ENCODE results near the gene RNF13.
"Not testable (repeated sequence)": the region's sequence is repeated elsewhere in the genome, so short reads cannot be mapped to it uniquely, and the experiment has no call there.

RNF13 gene

DNA sequence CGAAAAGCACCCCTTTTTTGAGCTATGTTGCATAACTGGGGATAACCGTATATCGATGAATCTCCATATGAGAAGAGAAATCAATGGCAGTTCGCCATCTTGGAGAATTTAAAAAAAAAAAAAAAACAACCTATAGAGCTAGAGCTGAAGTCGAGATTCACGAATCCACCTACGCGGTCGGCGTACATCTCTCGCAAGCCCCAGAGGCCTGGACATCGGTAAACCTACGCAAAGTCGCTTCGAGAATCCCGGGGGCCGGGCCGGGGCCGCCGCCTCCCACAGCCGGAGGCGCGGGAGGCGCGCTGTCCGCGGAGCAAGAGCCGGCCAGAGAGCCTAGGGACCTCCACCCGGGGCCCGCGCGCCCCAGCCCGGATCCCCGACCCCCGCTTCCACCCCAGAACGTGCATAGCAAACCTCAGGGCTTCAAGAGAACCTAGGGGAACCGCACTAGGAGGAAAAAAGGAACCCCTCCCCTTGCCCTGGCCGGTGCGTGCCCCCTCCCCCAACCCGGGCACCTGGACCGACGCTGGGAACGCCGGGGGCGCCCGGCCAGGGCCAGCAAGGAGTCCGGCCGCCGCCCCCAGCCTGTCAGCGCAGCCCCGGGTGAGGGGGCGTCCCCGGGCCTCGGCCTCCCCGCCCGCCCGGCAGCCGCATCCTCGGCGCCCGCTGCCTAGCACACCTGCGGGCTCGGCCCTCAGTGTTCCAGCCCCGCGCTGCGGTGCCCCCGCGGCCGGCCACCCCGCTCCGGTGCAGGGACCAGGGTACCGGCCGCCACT is 157.1 kb downstream of the RNF13 start:
- Mint-ChIP-seq H3K27ac (no peak overlapping the region), H3K27me3 (peaks cover 38% of the 10 kb centered on the region), H3K4me3 (peak overlapping the region; percentile 83), H3K9me3 (no peaks in the 10 kb centered on the region), H3K4me1 (peaks cover 14% of the 10 kb centered on the region), H3K36me3 (no peaks in the 10 kb centered on the region)
- peak; percentile 81 for DNase-seq
- CTCF ChIA-PET: interaction anchor here (1.0 kb wide), 3 partner anchors 208 to 214 kb away, joined by 3 read pairs; no protein-coding TSS in a partner anchor

DNA sequence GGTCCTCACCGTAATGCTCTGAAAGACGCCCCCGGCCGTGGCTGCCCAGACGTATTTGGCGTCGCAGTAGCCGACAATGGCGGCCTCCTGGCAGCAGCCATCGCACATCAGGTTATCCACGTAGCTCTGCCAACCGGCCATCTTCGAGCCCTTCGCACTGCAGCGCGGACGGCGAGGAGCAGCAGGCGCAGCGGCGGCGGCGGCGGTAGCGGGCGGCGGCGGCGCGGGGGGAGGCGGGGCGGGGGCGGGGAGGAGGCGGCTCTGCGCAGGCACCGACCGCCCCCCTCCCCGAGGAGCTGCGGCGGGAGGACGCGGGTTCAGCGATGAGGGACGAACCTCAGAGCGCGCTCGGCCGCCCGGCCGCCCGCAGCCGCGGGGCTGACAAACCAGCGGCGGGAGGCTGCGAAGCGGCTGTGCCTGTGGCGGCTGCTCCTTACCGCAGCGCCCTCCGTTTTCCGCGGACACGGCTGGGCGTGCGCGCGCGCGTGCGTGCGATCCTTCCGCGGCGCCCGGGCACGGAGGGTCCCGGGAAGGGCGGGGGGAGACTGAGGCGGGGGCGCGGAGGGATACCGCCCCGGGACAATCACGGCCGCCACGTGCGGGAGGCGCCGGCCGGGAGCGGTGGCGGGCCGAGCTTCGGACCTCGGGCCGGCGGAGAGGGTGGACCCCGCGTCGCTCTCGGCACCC is 157.8 kb downstream of the RNF13 start, which contains the start of gene PFN2:
Gene PFN2, minus strand, starts transcription at position 180 of the 687 bp plus-strand sequence. Its CDS starts 39 bp downstream, at position 141.
- Mint-ChIP-seq H3K27me3 (peaks cover 43% of the 10 kb centered on the region), H3K4me1 (peaks cover 14% of the 10 kb centered on the region), H3K4me3 (peak within 1 kb of the TSS; percentile 88), H3K36me3 (no peaks in the 10 kb centered on the region), H3K9me3 (no peaks in the 10 kb centered on the region), H3K27ac (peak within 1 kb of the TSS; percentile 64)
- CTCF ChIA-PET: interaction anchor here (1.0 to 1.2 kb wide), 2 partner anchors 213 to 249 kb away, joined by 3 read pairs; no protein-coding TSS in a partner anchor
- DNase-seq: peak; percentile 62

DNA sequence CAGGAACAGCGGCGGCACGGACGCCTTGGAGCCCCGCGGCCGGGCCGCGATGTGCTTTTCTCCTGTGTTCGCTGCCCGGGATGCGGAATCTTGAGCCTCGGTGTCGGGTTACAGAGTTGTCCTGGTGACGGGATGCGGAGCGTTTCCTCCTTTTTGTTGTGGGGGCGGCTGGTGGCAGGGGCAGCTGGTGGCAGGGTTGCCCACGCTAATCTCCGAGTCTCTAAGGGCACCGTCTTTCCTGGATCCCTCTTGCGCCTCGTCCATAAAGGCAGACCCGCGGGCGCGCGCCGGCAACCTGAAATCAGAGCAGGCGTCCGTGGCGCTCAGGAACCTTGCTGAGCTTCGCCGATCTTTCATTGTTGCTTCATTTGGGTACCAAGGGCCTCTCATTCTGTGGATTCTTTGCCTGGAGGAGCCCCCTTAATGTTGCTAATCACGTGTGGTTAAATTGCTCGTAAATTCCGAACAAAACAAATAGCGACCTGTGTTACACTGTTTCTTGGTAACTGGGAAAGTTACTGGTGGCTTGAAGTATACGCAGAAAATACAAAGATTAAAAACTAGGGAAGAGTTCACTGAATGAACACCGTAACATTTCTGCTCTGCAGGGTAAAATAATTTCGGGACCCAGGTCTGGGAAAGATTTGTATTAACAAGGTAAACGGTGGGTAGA is 158.5 kb downstream of the RNF13 start:
- H3K4me1 Mint-ChIP-seq: peaks cover 14% of the 10 kb centered on the region
- H3K27me3 Mint-ChIP-seq: peaks cover 45% of the 10 kb centered on the region
- CTCF ChIA-PET: interaction anchor here (1.0 to 1.2 kb wide), 2 partner anchors 213 to 248 kb away, joined by 3 read pairs; no protein-coding TSS in a partner anchor
- H3K36me3 Mint-ChIP-seq: no peaks in the 10 kb centered on the region
- peak overlapping the region; percentile 88 for H3K4me3 Mint-ChIP-seq
- DNase-seq: peak; percentile 39
- peak overlapping the region; percentile 64 for H3K27ac Mint-ChIP-seq
- H3K9me3 Mint-ChIP-seq: no peaks in the 10 kb centered on the region

DNA sequence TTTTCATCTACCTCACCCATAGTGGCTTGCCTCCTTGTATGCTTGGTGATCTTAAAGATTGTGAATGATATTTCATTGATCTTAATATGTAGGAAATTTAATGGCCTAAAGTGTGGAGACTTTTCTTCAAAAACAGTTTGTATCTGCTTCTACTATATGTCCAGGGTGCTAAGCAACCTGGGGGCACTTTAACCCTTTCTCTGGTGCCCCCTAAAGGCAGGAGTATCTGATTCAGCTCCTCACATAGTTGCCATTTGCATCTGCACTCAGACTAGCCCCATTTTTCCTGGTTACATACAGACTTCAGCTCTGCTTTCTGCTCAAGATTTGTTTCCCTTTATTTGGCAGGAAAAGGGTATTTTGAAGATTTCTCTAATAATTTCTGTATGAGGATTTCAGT is 162.9 kb downstream of the RNF13 start:
- no peaks in the 10 kb centered on the region for H3K36me3 Mint-ChIP-seq
- H3K4me1 Mint-ChIP-seq: peaks cover 9% of the 10 kb centered on the region
- no peaks in the 10 kb centered on the region for H3K9me3 Mint-ChIP-seq
- DNase-seq: no peak
- CTCF ChIA-PET: no interaction called here
- no peak overlapping the region for H3K4me3 Mint-ChIP-seq
- H3K27me3 Mint-ChIP-seq: peaks cover 34% of the 10 kb centered on the region
- no peak overlapping the region for H3K27ac Mint-ChIP-seq

DNA sequence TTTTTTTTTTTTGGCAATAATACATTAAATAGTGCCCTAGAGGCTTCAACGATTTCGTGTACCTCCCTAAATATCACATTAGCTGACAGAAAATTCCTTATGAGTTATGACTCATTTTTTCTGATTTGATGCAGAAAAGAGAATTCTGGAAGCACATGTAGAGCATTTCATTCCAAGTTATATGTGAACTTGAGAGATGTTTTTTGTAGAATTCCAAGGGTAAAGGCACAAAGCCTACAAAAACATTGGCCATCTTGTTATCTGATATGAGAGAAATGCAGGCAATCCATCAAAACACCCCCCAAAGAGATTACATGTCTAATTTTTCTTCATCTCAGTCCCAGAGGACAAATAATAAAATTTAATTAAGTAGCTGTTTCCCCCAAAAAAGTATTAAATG is 164.4 kb downstream of the RNF13 start:
- Mint-ChIP-seq H3K4me1 (no peaks in the 10 kb centered on the region), H3K27ac (no peak overlapping the region), H3K9me3 (no peaks in the 10 kb centered on the region), H3K4me3 (no peak overlapping the region), H3K27me3 (peaks cover 22% of the 10 kb centered on the region), H3K36me3 (no peaks in the 10 kb centered on the region)
- DNase-seq: no peak
- CTCF ChIA-PET: interaction anchor here (0.6 to 1.1 kb wide), 4 partner anchors 10 to 207 kb away, joined by 3 read pairs; no protein-coding TSS in a partner anchor

DNA sequence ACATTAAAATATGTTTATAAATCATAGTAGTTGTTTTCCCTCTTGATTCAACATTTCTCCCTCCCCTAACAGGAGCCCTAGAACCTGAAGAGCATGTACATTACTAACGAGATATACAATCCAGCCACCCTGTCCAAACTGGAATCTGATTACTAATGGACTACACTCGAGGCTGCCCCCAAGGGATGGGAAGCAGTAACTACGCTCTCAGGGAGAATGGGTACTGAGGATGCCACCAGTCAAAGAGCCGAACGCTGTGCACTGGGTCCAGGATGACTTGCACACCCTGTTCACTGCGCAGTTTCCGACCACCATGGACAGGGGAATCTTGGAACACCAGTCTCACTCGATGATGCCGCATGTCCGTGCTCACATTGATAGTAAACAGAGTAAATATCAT is 169.0 kb downstream of the RNF13 start:
- H3K4me3 Mint-ChIP-seq, H3K4me1 Mint-ChIP-seq, H3K27me3 Mint-ChIP-seq, DNase-seq, H3K36me3 Mint-ChIP-seq, CTCF ChIA-PET, H3K27ac Mint-ChIP-seq, H3K9me3 Mint-ChIP-seq: not testable (repeated sequence)

DNA sequence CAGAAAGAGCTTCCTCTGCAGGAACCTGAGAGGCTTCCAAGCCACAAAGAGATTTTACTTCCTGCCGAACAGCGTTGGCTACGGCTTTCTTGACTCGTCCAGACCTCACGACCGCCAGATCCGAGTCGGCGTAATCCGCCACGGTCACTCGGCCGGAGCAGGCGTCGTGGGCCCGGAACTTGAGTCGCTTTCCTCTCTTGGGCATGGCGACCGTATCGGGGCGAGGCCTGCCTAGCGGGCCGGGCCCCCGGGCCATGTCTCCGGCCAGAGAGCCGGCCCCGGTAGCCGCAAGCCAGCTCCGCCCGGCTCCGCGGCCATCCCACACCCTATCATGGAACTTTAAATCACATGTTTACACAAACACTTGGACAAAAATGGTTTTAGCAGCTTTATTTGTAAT is 170.0 kb downstream of the RNF13 start:
- DNase-seq, H3K9me3 Mint-ChIP-seq, H3K27me3 Mint-ChIP-seq, H3K27ac Mint-ChIP-seq, H3K4me3 Mint-ChIP-seq, CTCF ChIA-PET, H3K4me1 Mint-ChIP-seq, H3K36me3 Mint-ChIP-seq: not testable (repeated sequence)

DNA sequence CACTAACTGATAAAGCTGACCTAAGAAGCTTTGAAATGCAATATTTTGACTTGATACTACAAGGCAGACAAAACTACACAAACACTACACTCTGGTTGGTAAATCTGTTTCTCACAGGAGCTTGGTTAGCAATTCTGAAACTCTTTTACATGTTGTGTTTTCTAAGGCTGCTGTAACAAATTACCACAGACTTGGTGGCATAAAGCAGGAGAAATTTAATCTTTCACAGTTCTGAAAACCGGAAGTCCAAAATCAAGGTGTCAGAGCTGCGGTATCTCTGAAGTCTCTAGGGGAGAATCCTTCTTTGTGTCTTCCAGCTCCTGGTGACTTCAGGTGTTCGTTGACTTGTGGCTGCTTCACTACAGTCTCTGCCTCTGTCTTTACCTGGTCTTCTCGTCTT is 170.6 kb downstream of the RNF13 start:
- CTCF ChIA-PET: no interaction called here
- no peaks in the 10 kb centered on the region for H3K4me1 Mint-ChIP-seq

DNA sequence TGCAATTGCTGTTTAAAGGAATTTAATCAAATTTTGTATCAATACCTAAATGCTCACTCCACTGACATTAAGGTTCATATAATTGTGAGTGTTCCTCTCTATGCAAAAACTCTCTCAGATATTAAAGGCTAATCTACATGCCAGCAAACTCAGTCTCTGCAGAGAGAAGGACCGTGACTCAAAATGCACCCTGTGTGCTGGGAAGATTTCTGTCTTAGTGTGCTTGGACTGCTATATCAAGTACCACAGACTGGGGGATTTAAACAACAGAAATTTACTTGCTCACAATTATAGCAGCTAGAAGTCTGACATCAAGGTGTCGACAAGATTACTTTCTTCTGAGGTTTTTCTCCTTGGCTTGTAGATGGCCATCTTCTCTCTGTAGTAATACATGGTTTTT is 176.3 kb downstream of the RNF13 start:
- H3K4me3 Mint-ChIP-seq: no peak overlapping the region
- DNase-seq: no peak
- no peak overlapping the region for H3K27ac Mint-ChIP-seq
- no peaks in the 10 kb centered on the region for H3K36me3 Mint-ChIP-seq
- peaks cover 4% of the 10 kb centered on the region for H3K9me3 Mint-ChIP-seq
- no peaks in the 10 kb centered on the region for H3K27me3 Mint-ChIP-seq
- CTCF ChIA-PET: no interaction called here
- no peaks in the 10 kb centered on the region for H3K4me1 Mint-ChIP-seq

More for the DNA sequence above, 170.6 kb downstream of the RNF13 start:
- DNase-seq: no peak
- Mint-ChIP-seq H3K36me3 (no peaks in the 10 kb centered on the region), H3K27me3 (no peaks in the 10 kb centered on the region), H3K9me3 (no peaks in the 10 kb centered on the region), H3K4me3 (no peak overlapping the region), H3K27ac (no peak overlapping the region)

DNA sequence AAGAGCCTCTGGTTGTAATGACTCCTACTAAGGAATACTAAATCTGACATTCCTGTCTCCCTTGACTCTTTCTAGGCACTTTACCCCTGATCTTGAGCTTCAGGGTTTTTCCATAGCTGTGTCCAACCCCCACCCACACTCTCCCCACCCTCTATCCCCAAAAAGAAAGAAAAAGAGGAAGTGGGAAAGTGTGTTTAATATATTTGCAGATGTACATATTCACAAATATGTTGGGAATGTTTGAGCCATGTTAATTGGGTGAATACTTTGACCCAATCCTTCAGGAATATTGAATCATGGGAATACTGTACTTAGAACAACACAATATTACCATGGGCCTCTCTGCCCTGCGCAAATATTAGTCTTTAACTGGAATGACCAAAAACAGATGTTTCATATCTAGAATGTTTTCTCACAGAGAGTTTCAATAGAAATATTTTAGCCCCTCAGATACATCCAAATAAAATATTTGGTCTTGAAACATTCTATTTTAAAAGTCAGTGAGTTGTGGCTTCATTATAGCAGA is 177.5 kb downstream of the RNF13 start:
- CTCF ChIA-PET: no interaction called here
- Mint-ChIP-seq H3K36me3 (no peaks in the 10 kb centered on the region), H3K27me3 (no peaks in the 10 kb centered on the region), H3K4me3 (no peak overlapping the region), H3K4me1 (no peaks in the 10 kb centered on the region), H3K27ac (no peak overlapping the region), H3K9me3 (peaks cover 9% of the 10 kb centered on the region)
- no peak for DNase-seq

DNA sequence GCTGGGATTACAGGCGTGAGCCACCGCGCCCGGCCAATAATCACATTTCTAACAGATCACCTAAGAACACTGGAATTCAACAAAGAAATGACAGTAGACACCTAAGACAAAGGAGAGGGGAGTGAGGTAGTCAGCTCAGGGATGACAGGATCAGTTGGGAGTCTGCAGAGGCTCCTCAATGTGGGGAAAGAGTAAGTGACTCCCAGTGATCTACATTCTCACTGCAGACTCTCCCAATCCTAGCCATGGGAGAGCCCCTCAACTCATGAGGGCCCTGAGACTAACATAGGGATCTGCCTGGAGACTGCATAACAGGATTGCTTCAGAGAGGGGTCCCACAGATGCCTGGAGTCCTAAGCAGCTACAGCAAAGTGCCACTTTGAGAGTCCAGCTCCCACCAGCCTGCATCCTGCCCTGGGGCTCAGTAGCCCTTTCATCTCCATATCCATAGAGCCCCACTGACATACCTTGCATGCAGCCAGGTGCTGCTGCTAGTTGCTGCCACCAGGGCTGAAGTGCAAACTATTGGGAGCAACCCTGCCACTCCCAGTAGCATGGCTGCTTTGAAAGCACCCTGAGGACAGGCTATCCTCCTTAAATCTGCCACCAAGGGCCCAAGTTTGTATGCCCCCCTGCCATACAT is 179.5 kb downstream of the RNF13 start:
- no peak overlapping the region for H3K4me3 Mint-ChIP-seq
- CTCF ChIA-PET: no interaction called here
- H3K36me3 Mint-ChIP-seq: no peaks in the 10 kb centered on the region
- no peak overlapping the region for H3K27ac Mint-ChIP-seq
- no peaks in the 10 kb centered on the region for H3K27me3 Mint-ChIP-seq
- DNase-seq: no peak
- H3K9me3 Mint-ChIP-seq: peaks cover 9% of the 10 kb centered on the region
- H3K4me1 Mint-ChIP-seq: no peaks in the 10 kb centered on the region

DNA sequence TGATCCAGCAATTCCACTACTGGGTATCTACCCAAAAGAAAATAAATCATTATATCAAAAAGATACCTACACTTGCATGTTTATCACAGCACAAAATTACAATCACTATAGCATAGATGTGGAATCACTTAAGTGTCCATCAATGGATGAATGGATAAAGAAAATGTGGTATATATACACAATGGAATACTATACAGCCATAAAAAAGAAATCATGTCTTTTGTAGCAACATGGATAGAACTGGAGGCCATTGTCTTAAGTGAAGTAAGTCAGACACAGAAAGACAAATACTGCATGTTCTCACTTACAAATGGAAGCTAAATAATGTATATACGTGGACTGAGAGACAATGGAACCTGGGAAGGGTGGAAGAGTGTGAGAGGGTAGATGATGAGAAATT is 185.9 kb downstream of the RNF13 start:
- no peaks in the 10 kb centered on the region for H3K4me1 Mint-ChIP-seq
- H3K36me3 Mint-ChIP-seq: no peaks in the 10 kb centered on the region
- DNase-seq: no peak
- CTCF ChIA-PET: no interaction called here
- H3K9me3 Mint-ChIP-seq: peaks cover 5% of the 10 kb centered on the region
- H3K4me3 Mint-ChIP-seq: no peak overlapping the region
- H3K27ac Mint-ChIP-seq: no peak overlapping the region
- no peaks in the 10 kb centered on the region for H3K27me3 Mint-ChIP-seq

DNA sequence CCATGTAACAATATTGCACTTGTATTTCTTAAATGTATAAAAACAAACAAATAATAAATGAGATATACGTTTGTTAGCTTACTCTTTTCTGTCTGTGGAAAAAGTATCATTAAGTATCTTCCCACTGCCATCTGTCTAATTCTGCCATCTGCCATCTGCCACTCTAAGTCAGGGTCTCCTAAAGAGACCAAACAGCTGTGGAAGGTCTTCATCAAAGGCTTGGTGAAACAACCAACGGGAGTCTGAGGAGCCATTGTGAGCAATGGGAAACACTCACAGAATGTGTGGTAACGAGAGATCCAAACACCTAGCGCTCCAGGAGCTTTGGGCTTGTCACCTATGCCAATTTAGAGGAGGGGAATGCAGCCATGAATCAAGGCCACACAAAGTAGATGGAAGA is 186.4 kb downstream of the RNF13 start:
- no peak overlapping the region for H3K4me3 Mint-ChIP-seq
- H3K4me1 Mint-ChIP-seq: no peaks in the 10 kb centered on the region
- H3K36me3 Mint-ChIP-seq: no peaks in the 10 kb centered on the region
- no peak overlapping the region for H3K27ac Mint-ChIP-seq
- no peaks in the 10 kb centered on the region for H3K27me3 Mint-ChIP-seq
- DNase-seq: no peak
- CTCF ChIA-PET: no interaction called here
- peaks cover 5% of the 10 kb centered on the region for H3K9me3 Mint-ChIP-seq

DNA sequence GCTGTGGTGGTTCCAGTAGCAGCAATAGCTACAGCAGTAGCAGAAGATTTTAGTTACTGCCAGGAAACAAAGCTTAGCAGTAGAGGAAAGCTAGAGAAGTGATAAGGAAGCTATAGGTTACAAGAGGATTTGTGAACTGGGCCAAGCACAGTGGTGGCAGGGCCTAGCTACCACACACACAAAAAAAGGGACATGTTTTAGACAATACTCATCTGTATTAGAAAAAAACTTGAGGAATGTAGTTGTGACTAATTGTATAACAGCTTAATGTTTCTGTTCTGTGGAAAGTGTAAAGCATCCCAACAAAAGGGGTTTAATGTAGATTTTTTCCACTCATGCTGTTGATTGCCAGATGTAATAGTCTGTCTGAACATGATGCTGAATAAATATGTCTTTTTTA is 187.6 kb downstream of the RNF13 start:
- CTCF ChIA-PET: no interaction called here
- Mint-ChIP-seq H3K4me3 (no peak overlapping the region), H3K4me1 (no peaks in the 10 kb centered on the region), H3K27ac (no peak overlapping the region), H3K9me3 (no peaks in the 10 kb centered on the region), H3K36me3 (no peaks in the 10 kb centered on the region), H3K27me3 (no peaks in the 10 kb centered on the region)
- DNase-seq: no peak
